ENCODE results near the gene YIF1A. TPM values are rescaled to one million over a fixed set of nuclear protein-coding genes. Genes with fewer than 3 reads are reported as not detected.
"Not testable (repeated sequence)": the region's sequence is repeated elsewhere in the genome, so short reads cannot be mapped to it uniquely, and the experiment has no call there.

The YIF1A gene
- total RNA-seq, 2 donors from 2014 or later, result 65.4 to 155 TPM

GRCh38 chr11:66262191-66262590 lies 26.8 kb downstream of the YIF1A start:
- Histone ChIP-seq H3K36me3 (peaks cover 26% of the 10 kb centered on the region), H3K9me3 (no peaks in the 10 kb centered on the region), H3K4me3 (no peak overlapping the region), H3K27me3 (replicated peaks; ENCODE audit: insufficient read depth) (no peaks in the 10 kb centered on the region), H3K4me1 (ENCODE audit: control insufficient read depth in 1 of 2, low read depth in 2 of 2) (peaks cover 8 to 21% of the 10 kb centered on the region in 2 donors), H3K27ac (no peak overlapping the region)
- no peak for DNase-seq (ENCODE audit: low spot score)
- ATAC-seq (ENCODE audit: insufficient number of reproducible peaks, low FRiP score, low read depth), result no peak
- TF ChIP-seq CTCF (IDR thresholded peaks at IDR 0.05), result no peak

- Histone ChIP-seq H3K4me1 (ENCODE audit: control insufficient read depth in 1 of 2, low read depth in 2 of 2) (peaks cover 5 to 20% of the 10 kb centered on the region in 2 donors), H3K9me3 (no peaks in the 10 kb centered on the region), H3K36me3 (peaks cover 26% of the 10 kb centered on the region), H3K27ac (no peak overlapping the region), H3K4me3 (no peak overlapping the region), H3K27me3 (replicated peaks; ENCODE audit: insufficient read depth) (no peaks in the 10 kb centered on the region)
- ATAC-seq (ENCODE audit: insufficient number of reproducible peaks, low FRiP score, low read depth) (no peak), DNase-seq (ENCODE audit: low spot score) (no peak)
- no peak for TF ChIP-seq CTCF (IDR thresholded peaks at IDR 0.05)
Measured at GRCh38 chr11:66261578-66261977, 27.4 kb downstream of the YIF1A start.

GRCh38 chr11:66259956-66260355 lies 29.0 kb downstream of the YIF1A start:
- peaks cover 26% of the 10 kb centered on the region for H3K36me3 ChIP-seq
- ATAC-seq (ENCODE audit: insufficient number of reproducible peaks, low FRiP score, low read depth), result no peak

GRCh38 chr11:66259225-66259624 lies 29.7 kb downstream of the YIF1A start:
- peaks cover 26% of the 10 kb centered on the region for H3K36me3 ChIP-seq
- DNase-seq (ENCODE audit: low spot score), result no peak
- peaks cover 5 to 19% of the 10 kb centered on the region in 2 donors for H3K4me1 ChIP-seq (ENCODE audit: control insufficient read depth in 1 of 2, low read depth in 2 of 2)
- TF ChIP-seq CTCF (IDR thresholded peaks at IDR 0.05), result no peak
- H3K27ac ChIP-seq, result no peak overlapping the region
- no peak overlapping the region for H3K4me3 ChIP-seq
- no peaks in the 10 kb centered on the region for H3K9me3 ChIP-seq
- no peak for ATAC-seq (ENCODE audit: insufficient number of reproducible peaks, low FRiP score, low read depth)
- H3K27me3 ChIP-seq (replicated peaks; ENCODE audit: insufficient read depth), result no peaks in the 10 kb centered on the region

More at GRCh38 chr11:66259956-66260355, 29.0 kb downstream of the YIF1A start:
- Histone ChIP-seq H3K9me3 (no peaks in the 10 kb centered on the region), H3K27ac (no peak overlapping the region), H3K27me3 (replicated peaks; ENCODE audit: insufficient read depth) (no peaks in the 10 kb centered on the region), H3K4me1 (ENCODE audit: control insufficient read depth in 1 of 2, low read depth in 2 of 2) (peaks cover 5 to 19% of the 10 kb centered on the region in 2 donors), H3K4me3 (no peak overlapping the region)
- no peak for DNase-seq (ENCODE audit: low spot score)
- TF ChIP-seq CTCF (IDR thresholded peaks at IDR 0.05), result no peak

GRCh38 chr11:66258473-66258893 lies 30.5 kb downstream of the YIF1A start:
- DNase-seq (ENCODE audit: low spot score) (no peak), ATAC-seq (ENCODE audit: insufficient number of reproducible peaks, low FRiP score, low read depth) (no peak)
- Histone ChIP-seq H3K4me3 (peak overlapping the region; percentile 98), H3K27ac (peak overlapping the region; percentile 72 to 76), H3K9me3 (no peaks in the 10 kb centered on the region), H3K4me1 (ENCODE audit: control insufficient read depth in 1 of 2, low read depth in 2 of 2) (peaks cover 5 to 19% of the 10 kb centered on the region in 2 donors), H3K36me3 (peaks cover 22% of the 10 kb centered on the region), H3K27me3 (replicated peaks; ENCODE audit: insufficient read depth) (no peaks in the 10 kb centered on the region)
- no peak for TF ChIP-seq CTCF (IDR thresholded peaks at IDR 0.05)

GRCh38 chr11:66253081-66253480 lies 35.9 kb downstream of the YIF1A start:
- not testable (repeated sequence) for H3K36me3 ChIP-seq; ATAC-seq (ENCODE audit: insufficient number of reproducible peaks, low FRiP score, low read depth); H3K27me3 ChIP-seq (replicated peaks; ENCODE audit: insufficient read depth); H3K9me3 ChIP-seq; H3K4me3 ChIP-seq; DNase-seq (ENCODE audit: low spot score); H3K4me1 ChIP-seq (ENCODE audit: control insufficient read depth in 1 of 2, low read depth in 2 of 2); H3K27ac ChIP-seq
